Upper lobe of right lung (tissue), 1 donor: ENCODE measurements around the gene BACH2. TPM values are rescaled to one million over a fixed set of nuclear protein-coding genes. Genes with fewer than 3 reads are reported as not detected.

Source experiments
- ATAC-seq: fragments of 200-7000 bp; cut with Tn5 transposase; one replicate; pipeline ENCODE4 v1.9.1; 2020; ENCODE audit warnings: mild to moderate bottlenecking, moderate library complexity
- DNase-seq: peaks from one replicate; pipeline ENCODE4 v3.0.0-alpha.2; 2020
- H3K27ac ChIP-seq: fragments of 200-600 bp; one replicate; pipeline ENCODE4 v1.8.0; 2022
- H3K27me3 ChIP-seq: fragments of 200-600 bp; one replicate; pipeline ENCODE4 v1.8.0; 2022; ENCODE audit warnings: mild to moderate bottlenecking
- H3K36me3 ChIP-seq: fragments of 200-600 bp; one replicate; pipeline ENCODE4 v1.8.0; 2022
- H3K4me1 ChIP-seq: fragments of 200-600 bp; one replicate; pipeline ENCODE4 v1.8.0; 2022
- H3K4me3 ChIP-seq: fragments of 200-600 bp; one replicate; pipeline ENCODE4 v1.8.0; 2022; ENCODE audit warnings: mild to moderate bottlenecking
- H3K9me3 ChIP-seq: fragments of 200-600 bp; one replicate; pipeline ENCODE4 v1.8.0; 2022
- CTCF ChIP-seq: fragments of 200-600 bp; IDR thresholded peaks from one replicate; pipeline ENCODE4 v1.8.0; 2022; ENCODE audit warnings: antibody characterized with exemption
- intact Hi-C: fragments of 100-400 bp; cut with DNase I; formaldehyde crosslinking; loops from one replicate; pipeline ENCODE4 v1.11.0; 2022
- total RNA-seq: library from RNA; stranded (reverse); fragmentation: NEBNext Ultra II Directional; extraction: Animal tissue kit (Norgen Biotek cat#: 25700); gene quantifications from one replicate; pipeline ENCODE4 v1.2.1, GENCODE V29; 2021
- donor health status: DM: no; HTN: yes; CAD: no; lungs with severe emphysema.

The BACH2 gene
- total RNA-seq, 1 donor from 2014 or later, result 4.9 TPM

DNA sequence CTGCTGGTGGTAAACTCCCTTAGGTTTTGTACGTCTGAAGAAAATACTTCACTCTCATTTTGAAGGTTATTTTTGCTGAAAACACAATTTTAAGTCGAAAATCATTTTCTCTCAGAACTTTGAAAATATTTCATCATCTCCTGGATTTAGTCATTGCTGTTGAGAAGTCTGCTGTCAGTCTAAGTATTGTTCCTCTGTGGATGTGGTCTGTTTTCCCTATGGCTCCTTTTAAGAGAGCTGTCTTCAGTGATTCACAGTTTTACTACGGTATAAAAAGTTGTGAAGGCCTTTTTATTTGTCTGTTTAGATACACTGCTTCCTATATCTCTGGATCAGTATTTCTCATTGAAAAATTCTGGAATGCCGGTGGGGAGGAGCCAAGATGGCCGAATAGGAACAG lies 243.0 kb downstream of the BACH2 start:
- TF ChIP-seq CTCF, result no peak
- ATAC-seq (no peak), DNase-seq (no peak)
- Histone ChIP-seq H3K4me3 (no peak overlapping the region), H3K4me1 (no peaks in the 10 kb centered on the region), H3K9me3 (no peaks in the 10 kb centered on the region), H3K36me3 (no peaks in the 10 kb centered on the region), H3K27ac (no peak overlapping the region), H3K27me3 (no peaks in the 10 kb centered on the region)
- intact Hi-C loops, result no loop called here

DNA sequence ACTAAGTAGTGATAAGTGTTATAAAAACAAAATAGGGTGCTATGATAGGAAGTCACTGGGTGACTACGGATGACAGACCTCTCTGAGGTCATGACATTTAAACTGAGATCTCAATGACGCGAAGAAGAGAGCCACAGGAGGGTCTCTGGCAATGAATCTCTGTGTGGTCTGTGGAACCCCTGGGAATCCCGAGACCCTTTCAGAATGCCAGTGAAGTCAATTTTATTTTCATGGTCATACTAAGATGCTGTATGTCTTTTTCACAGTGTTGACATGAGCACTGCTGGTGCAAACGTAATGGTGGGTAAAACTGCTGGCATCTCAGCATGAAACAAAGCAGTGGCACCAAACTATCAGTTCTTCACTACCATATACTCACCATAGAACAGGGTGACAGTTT lies 247.3 kb downstream of the BACH2 start:
- no peak for TF ChIP-seq CTCF
- H3K27ac ChIP-seq, result no peak overlapping the region
- intact Hi-C loops, result no loop called here
- no peaks in the 10 kb centered on the region for H3K36me3 ChIP-seq
- no peaks in the 10 kb centered on the region for H3K27me3 ChIP-seq
- no peak overlapping the region for H3K4me3 ChIP-seq
- no peaks in the 10 kb centered on the region for H3K4me1 ChIP-seq
- H3K9me3 ChIP-seq, result no peaks in the 10 kb centered on the region
- no peak for DNase-seq
- ATAC-seq, result no peak

DNA sequence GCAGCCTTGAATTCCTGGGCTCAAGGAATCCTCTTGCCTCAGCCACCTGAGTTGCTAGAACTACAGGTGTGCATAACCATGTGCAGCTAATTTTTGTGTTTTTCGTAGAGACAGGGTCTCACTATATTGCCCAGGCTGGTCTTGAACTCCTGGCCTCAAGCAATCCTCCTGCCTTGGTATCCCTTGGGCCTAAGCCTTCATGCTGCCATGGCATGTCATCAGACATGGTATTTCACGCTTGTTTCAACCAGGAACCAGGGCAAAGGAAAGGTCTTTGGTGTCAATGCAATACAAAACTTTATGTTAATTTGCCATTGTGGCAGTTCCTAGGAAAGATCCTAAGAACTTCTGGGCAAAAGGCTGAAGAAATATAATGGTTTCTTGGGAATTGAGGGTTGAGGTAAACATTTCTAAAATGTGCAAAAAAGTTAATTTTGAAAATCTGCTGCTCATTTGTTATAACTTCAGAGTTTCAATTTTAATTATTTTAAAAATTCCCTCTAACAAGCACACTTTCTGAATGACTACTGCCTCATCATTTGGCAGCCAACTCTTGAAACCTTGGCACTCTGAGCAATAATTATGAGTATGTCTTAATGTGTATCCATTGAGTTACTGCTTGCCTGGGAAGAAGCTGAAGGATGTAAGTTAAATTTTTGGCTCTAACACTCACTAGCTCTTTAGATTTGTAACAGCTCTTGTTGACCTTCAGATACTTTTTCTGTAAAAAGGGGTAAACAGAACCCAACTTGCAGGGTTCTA lies 248.3 kb downstream of the BACH2 start:
- ATAC-seq, result no peak
- H3K36me3 ChIP-seq, result no peaks in the 10 kb centered on the region
- TF ChIP-seq CTCF, result no peak
- no peaks in the 10 kb centered on the region for H3K9me3 ChIP-seq
- no peak for DNase-seq
- no peak overlapping the region for H3K4me3 ChIP-seq
- no peaks in the 10 kb centered on the region for H3K4me1 ChIP-seq
- intact Hi-C loops, result no loop called here
- no peaks in the 10 kb centered on the region for H3K27me3 ChIP-seq
- no peak overlapping the region for H3K27ac ChIP-seq

DNA sequence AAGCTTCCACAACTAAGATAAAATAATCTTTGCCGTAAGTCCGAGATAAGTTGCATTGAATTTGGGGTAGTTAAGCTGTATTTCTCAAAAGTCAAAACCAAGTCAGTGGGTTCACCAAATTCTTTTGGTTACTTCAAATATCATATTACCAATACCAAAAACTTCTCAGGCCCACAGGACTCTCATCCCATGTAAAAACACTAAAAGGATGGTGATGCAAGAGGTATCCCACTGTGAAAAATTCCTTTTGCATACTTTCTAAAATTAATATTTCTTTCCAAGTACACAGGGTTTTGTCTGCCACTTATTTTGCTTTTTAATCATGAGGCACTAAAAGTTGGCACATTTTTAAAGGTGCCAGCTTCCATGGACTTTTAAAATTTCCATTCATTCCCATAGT lies 251.1 kb downstream of the BACH2 start:
- ATAC-seq (no peak), DNase-seq (no peak)
- Histone ChIP-seq H3K4me1 (no peaks in the 10 kb centered on the region), H3K36me3 (no peaks in the 10 kb centered on the region), H3K27me3 (no peaks in the 10 kb centered on the region), H3K4me3 (no peak overlapping the region), H3K27ac (no peak overlapping the region), H3K9me3 (no peaks in the 10 kb centered on the region)
- intact Hi-C loops, result no loop called here
- TF ChIP-seq CTCF, result no peak

DNA sequence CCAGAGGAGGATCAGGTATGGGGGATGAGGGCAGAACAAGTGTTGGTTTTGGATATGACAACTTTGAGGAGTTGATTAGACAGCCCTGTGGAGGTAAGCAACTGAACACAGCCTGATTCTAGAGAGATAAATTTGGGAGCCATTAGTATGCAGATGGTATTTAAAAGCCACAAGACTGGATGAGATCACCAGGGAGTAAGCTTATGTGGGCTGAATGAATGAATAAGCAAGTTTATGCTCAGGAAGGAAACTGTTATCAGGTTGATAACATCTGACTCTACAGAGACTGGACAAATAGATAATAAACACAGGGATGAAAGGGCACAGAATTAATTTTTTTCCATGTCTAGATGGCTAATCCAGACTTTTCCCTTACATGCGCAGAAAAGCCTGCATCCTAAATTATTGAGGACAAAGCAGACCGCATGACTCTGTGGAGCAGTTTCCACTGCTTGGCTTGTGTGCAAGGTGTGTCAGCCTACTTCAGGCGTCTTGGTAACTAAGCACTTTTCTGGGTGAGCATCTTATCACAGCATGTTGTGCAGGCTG lies 251.7 kb downstream of the BACH2 start:
- Histone ChIP-seq H3K4me3 (no peak overlapping the region), H3K9me3 (no peaks in the 10 kb centered on the region), H3K36me3 (no peaks in the 10 kb centered on the region), H3K27ac (no peak overlapping the region), H3K27me3 (no peaks in the 10 kb centered on the region), H3K4me1 (no peaks in the 10 kb centered on the region)
- DNase-seq (no peak), ATAC-seq (no peak)
- intact Hi-C loops, result no loop called here
- no peak for TF ChIP-seq CTCF
